ENCODE measurements around the gene TRIM26.
"Not testable (repeated sequence)": the region's sequence is repeated elsewhere in the genome, so short reads cannot be mapped to it uniquely, and the experiment has no call there.

Gene TRIM26

DNA sequence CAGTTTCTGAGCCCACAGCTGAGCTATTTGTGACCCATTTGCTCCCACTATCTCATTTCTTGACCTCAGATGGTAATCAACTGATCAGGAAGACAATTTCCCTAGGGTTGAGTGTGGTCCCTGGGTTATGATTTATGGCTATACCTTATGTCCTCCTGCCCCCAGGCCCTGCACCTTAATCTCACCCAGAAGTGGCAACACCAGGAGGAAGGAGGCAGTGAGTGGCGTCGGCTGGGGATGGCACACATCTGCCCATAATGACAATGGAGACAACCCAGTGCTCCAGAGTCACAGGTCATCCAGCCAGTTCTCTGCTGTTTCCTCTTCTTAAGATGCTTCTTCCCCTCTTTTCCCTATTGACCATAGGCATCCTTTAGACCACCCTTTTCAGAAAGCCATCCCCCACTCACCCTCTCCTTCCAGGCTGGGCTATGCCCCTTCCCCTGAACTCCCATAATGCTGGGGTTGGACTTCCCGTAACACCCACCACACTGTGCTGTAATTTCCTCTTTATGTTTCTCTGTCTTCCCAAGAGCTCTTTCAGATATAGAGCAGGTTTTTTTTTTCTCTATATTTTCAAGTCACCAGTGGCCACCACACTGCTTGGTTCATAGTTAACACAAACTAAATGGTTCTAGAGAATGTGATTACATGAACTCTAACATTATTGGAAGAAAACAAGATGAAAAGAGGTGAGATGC lies 60.1 kb downstream of the TRIM26 start:
- no peak for DNase-seq

DNA sequence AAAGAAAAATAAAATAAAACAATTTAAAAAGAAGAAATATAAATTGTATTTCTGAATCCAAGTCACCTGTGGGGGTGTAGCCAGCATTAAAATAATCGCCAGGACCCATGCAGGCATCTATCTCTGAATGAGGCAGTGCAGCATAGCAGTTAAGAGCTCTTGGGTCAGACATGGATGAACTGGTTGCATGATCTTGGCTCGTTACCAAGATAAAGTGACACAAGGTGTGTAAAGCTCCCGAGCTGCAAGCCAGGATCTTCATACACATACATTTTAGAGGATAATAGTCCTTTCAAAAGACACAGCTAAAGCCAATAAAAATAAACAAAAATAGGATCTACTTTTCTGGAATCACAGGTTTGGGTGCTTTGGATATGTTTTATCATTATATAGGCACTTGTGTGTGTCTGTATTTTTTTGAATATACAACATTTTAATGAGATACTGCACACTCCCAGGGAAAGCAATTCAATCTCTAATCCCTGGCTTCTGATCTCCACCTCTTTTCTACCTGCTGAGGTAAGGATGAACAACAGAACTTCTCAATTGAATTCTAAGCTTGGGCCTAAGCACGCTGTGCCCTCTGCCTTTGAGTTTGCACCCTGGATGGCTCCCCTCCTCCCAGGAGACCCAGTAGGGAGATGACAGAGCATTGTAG lies 61.1 kb downstream of the TRIM26 start:
- DNase-seq, result no peak

DNA sequence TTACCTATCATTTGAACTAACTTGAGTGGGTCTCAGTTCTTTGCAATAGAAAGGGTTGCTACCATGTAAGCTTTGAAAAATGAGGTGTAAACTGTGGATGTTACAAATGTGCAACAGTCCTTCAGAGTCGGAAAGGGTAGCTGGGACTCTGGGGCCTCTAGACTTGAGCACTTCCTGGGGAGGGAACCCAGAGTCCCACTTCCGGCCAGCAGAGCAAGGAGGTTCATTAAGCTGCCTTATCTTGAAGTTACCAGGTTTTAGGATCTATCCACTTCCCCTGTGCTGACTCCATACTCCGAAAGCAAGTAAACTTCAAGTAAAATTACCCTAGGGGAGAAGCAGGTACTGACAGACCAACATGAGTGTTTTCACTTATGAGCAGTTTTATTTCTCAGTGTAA lies 61.6 kb downstream of the TRIM26 start:
- no peak for DNase-seq

DNA sequence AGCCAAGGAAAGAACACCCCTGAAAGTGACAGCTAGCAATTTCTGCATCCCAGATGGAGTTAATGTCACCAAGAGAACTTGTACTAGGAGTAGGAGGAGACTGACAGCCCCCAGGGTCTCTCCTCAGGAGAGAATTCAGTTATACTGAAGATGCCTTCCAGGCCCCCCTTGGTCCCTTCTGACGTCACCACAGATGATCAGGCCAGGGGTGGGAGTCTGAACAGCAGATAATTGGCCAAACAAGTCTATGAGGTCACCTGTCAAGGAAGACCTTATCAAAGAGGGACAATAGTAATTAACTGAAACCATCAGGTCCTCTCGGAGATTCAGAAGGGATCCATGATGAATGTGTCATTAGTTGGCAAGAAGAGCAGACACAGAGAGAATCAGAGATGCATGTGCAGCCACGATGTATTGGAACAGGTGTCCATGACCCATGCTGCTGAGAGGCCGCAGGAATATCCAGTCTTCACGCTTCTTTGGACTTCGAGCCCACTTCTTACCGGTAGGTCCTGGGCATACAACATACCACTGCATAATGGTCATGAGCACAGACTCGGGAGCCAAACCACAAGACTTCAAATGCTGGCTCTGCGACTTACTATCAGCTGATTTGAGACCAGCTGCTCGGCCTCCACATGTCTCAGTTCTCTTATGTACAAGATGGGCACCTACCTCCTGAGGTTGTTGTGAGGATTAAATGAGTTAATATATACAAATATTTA lies 62.4 kb downstream of the TRIM26 start:
- no peak for DNase-seq

DNA sequence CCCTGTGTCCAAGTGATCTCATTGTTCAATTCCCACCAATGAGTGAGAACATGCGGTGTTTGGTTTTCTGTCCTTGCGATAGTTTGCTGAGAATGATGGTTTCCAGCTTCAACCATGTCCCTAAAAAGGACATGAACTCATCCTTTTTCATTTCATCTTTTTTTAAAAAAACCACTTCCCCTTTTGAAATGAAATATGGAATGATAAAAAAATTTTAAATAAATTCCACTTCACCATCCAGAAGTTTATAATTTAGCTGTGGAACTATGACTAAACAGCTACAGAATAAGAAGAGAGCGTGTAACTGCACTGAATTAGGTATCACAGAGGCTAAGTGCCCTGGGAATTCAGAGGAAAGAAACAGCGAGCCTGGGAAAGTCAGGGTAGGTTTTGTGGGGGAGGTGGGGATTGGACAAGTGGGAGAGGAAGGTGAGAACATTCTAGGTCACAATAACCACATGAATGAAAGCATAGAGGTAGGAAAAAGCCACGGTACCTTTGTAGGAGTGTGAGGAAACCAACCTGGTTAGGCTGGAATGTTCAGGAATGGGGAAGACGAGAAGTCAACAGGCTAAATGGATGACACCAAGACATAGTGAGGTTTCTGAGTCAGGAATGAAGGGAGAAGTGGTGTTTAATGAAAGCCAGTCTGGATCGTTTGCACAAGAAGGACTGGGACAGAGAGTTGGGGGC lies 63.2 kb downstream of the TRIM26 start:
- no peak for DNase-seq

DNA sequence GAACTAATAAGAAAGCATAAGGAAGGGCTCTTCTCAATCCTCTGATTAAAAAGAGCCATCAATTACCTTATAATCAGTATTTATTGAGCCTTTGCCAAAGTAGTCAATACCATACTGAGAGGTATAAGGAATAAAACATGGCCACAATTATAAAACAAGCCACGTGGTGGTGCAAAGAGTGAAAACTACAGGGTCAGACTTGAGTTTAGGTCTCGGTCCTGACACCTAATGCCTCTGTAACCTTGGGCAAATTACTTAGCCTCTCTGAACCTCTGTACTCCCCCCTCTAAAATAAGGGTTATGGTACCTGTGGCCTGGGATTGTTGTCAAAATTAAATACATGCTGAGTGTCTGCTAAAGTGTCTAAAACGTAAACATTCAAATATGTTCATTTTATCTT lies 64.0 kb downstream of the TRIM26 start:
- DNase-seq, result no peak

DNA sequence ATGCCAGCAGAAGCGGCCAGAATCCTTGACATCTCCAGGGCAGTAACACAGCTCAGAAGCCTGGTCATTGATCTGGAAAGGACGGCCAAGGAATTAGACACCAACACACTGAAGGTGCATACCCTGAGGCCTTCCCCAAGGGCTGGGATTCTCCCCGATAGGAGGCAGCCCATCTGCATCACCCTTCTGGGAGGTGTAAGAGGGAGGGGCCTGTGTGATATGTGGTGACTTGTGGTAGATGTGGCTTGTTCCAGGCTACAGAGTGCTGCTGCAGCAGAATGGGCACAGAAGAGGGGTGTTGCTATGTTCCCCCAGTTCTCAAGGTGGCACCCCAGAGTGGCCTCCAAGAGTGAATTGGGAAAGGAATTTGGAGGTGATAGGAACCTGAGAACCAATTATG lies 66.1 kb downstream of the TRIM26 start:
- DNase-seq, result no peak

DNA sequence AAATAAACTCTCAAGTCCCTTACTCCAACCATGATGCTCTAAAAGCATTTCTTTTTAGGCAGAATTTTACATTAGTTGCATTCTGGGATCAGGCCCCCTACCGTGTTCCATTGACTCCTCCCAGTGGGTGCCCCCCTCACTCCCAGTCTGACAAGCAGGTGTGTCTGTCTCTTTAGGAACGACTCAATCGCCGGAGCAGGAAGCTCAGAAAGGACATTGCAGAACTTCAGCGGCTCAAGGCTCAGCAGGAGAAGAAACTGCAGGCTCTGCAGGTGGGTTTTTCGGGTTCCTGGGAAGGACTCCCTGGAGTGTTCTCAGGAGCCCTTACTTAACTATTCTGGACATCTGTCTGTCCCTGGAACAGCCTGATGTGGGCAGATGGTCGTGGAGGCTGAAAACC lies 67.4 kb downstream of the TRIM26 start:
- DNase-seq, result no peak

DNA sequence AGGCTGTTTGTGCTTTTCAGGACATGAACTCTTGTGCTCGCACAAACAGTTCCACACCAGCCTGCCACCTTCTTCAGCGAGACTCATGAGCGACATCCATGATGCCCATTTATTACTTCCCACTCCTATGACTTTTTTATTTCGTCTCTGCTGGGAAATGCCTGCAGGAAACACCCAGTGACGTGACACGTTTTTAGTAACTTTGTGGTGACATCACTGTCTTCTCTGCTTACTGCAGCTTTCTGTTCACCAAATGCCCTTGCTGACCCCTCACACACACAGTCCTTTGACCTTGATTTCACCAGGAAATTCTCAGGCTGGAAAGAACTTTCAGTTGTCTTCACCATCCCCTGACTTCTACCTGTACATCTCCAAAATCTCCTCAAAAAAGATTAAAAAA lies 68.4 kb downstream of the TRIM26 start:
- no peak for DNase-seq

DNA sequence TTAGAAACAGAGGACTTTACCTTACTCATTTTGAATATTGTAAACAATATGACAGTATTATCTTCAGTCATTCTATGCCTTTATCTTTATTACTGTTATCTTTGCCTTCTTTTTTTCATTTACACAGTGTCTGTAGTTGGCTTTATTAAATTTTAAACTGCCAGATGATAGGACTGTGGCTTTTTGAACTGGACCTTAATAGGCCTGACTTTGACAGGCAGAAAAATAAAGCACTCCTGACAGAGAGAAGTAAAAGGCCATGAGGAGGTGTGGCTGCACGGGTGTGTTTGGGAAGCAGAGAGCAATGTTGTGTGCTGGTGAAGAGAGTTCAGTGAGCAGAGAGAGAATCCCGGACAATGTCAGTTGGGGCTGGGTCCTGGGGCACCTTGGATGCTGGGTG lies 69.4 kb downstream of the TRIM26 start:
- no peak for DNase-seq

DNA sequence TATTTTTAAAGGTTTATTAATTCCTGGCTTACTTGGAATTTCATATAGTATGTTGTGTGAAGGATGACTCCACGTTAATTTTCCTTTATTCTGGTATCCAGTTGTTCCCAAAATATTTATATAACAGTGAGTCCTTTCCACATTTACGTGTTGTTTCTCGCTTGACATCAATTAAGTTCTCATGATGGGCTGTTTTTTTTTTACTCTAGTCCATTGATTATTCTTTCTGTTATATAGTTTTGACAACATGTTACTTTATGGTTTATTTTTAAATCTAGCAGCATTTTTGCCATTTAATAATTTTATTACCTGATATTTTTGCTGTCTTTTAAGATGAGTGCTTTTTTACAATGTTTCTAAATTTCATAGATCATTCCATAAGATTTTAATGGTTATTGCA lies 70.5 kb downstream of the TRIM26 start:
- no peak for DNase-seq

DNA sequence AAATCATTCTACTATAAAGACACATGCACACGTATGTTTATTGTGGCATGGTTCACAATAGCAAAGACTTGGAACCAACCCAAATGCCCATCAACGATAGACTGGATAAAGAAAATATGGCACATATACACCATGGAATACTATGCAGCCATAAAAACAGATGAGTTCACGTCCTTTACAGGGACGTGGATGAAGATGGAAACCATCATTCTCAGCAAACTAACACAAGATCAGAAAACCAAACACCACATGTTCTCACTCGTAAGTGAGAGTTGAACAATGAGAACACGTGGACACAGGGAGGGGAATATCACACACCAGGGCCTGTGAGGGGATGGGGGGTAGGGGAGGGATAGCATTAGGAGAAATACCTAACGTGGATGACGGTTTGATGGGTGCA lies 73.0 kb downstream of the TRIM26 start:
- DNase-seq, result not testable (repeated sequence)

DNA sequence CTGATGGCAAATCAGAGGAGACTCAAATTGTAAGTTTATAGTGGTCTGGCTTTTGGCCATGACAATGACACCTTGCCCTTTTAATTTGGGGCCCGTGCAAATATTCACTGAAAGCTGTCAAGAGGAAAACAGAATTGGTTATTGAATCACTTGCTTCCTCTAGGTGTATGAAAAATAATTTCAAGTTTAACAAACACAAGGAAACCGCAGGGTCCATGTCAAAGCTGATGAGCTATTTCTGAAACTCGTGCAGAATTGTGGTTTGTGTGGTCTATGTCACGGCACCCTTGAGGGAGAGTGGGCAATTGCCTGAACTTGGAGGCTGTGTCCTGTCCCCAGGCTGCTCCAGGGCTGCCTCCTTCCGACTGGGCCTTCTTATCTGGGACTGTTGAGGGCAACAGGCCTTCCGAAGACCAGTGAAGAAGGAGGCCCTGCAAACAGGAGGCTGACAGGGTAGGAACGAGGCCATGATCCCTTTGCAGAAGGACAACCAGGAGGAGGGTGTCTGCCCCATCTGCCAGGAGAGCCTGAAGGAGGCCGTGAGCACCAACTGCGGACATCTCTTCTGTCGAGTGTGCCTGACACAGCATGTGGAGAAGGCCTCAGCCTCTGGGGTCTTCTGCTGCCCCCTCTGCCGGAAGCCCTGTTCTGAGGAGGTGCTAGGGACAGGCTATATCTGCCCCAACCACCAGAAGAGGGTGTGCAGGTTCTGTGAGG lies 76.5 kb downstream of the TRIM26 start:
- no peak for DNase-seq

DNA sequence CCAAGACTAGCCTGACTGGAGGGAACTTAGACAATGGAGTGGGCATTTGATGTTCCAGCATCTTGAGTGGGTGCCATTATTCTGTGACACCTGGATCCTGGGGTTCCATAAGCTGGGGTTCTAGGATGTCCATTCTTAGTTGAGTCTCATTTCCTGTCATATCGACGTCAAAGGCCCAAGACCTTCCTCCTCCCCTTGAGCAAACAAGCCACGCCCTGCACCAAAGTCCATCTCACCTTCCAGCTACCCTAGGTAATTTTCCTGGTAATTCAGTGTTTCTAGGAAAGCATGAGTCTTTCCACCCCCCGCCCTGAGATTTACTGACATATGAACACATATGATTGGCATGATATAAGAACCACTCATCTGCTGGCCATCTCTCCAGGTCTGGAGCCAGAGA lies 77.4 kb downstream of the TRIM26 start, which contains the start of gene TRIM40:
TSS of gene TRIM40 (plus strand) at position 384 of the 400 bp plus-strand sequence. CDS start 897 bp downstream, outside the sequence.
- DNase-seq, result no peak

DNA sequence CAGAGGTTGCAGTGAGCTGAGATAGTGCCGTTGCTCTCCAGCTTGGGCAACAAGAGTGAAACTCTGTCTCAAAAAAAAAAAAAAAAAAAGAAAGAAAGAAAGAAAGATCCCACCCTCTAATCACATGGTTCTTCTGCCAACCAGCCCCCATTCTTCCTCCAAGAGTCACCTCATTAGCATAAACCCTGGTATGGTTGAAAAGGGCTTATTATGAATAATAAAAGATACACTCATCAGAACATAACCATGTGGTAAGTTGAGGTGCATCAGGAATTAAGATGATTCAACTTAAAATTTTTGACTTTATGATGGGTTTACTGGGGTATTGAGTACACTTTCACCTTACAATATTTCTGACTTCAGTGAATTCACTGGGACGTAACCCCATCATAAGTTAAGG lies 78.1 kb downstream of the TRIM26 start:
- no peak for DNase-seq
